Astrocyte (in vitro differentiated cells and primary cell): Measurements from ENCODE around the gene ABCF3. TPM values are rescaled to one million over a fixed set of nuclear protein-coding genes. Genes with fewer than 3 reads are reported as not detected.

ENCODE experiments used
- DNase-seq: peaks from one replicate; pipeline ENCODE4 v3.0.0-alpha.2; 2010; ENCODE audit warnings: low read depth
- FAIRE-seq: peaks from 2 replicates; lab custom pipeline; 2011; peaks lifted over from hg19 to GRCh38; lab: Jason Lieb, UNC
- H2AFZ ChIP-seq: 2 replicates; pipeline ENCODE4 v1.6.0; 2012; ENCODE audit warnings: low read depth, low read length, inconsistent platforms
- H3K27ac ChIP-seq: 2 replicates; pipeline ENCODE4 v1.5.1; 2011; ENCODE audit warnings: low read depth, low read length, inconsistent platforms
- H3K27me3 ChIP-seq: 2 replicates; pipeline ENCODE4 v1.6.0; 2011; ENCODE audit warnings: low read length, inconsistent platforms; ENCODE audit not compliant: insufficient read depth
- H3K36me3 ChIP-seq: 2 replicates; pipeline ENCODE4 v1.5.1; 2011; ENCODE audit warnings: low read length, inconsistent platforms; ENCODE audit not compliant: insufficient read depth
- H3K4me1 ChIP-seq: 2 replicates; pipeline ENCODE4 v1.5.1; 2011; ENCODE audit warnings: low read length, inconsistent platforms; ENCODE audit not compliant: insufficient read depth
- H3K4me2 ChIP-seq: 2 replicates; pipeline ENCODE4 v1.6.0; 2012; ENCODE audit warnings: low read length, inconsistent platforms
- H3K4me3 ChIP-seq: 2 replicates; pipeline ENCODE4 v1.5.1; 2011; ENCODE audit warnings: low read depth, mild to moderate bottlenecking, low read length, inconsistent platforms; ENCODE audit not compliant: insufficient read depth
- H3K79me2 ChIP-seq: 2 replicates; pipeline ENCODE4 v1.6.0; 2012; ENCODE audit warnings: mild to moderate bottlenecking, low read length, inconsistent platforms; ENCODE audit not compliant: insufficient read depth
- H3K9ac ChIP-seq: 2 replicates; pipeline ENCODE4 v1.6.0; 2012; ENCODE audit warnings: mild to moderate bottlenecking, low read length, inconsistent platforms
- H3K9me3 ChIP-seq: 2 replicates; pipeline ENCODE4 v1.5.1; 2012; ENCODE audit warnings: low read depth, mild to moderate bottlenecking, low read length, inconsistent platforms; ENCODE audit not compliant: insufficient read depth
- H4K20me1 ChIP-seq: 2 replicates; pipeline ENCODE4 v1.6.0; 2012; ENCODE audit warnings: low read length, inconsistent platforms; ENCODE audit not compliant: insufficient read depth
- H3K27ac Mint-ChIP-seq: one replicate; pipeline ENCODE4 v1.8.0; 2021; ENCODE audit warnings: mild to moderate bottlenecking, mixed read lengths; ENCODE audit not compliant: unreplicated experiment
- H3K27me3 Mint-ChIP-seq: one replicate; pipeline ENCODE4 v1.8.0; 2021; ENCODE audit warnings: low read depth, mixed read lengths; ENCODE audit not compliant: unreplicated experiment
- H3K36me3 Mint-ChIP-seq: one replicate; pipeline ENCODE4 v1.8.0; 2021; ENCODE audit warnings: low read depth, mixed read lengths; ENCODE audit not compliant: unreplicated experiment
- H3K4me1 Mint-ChIP-seq: one replicate; pipeline ENCODE4 v1.8.0; 2021; ENCODE audit warnings: low read depth, mixed read lengths; ENCODE audit not compliant: unreplicated experiment
- H3K4me3 Mint-ChIP-seq: one replicate; pipeline ENCODE4 v1.8.0; 2021; ENCODE audit warnings: mild to moderate bottlenecking, moderate library complexity, mixed read lengths; ENCODE audit not compliant: unreplicated experiment
- H3K9me3 Mint-ChIP-seq: one replicate; pipeline ENCODE4 v1.8.0; 2021; ENCODE audit warnings: mild to moderate bottlenecking, mixed read lengths; ENCODE audit not compliant: unreplicated experiment
- CTCF ChIP-seq: IDR thresholded peaks from 2 replicates; pipeline ENCODE4 v1.5.1; 2011; ENCODE audit warnings: low read depth, mild to moderate bottlenecking, inconsistent platforms, low read length, moderate library complexity; ENCODE audit not compliant: insufficient read depth
- EZH2 ChIP-seq: IDR thresholded peaks from 2 replicates; pipeline ENCODE4 v1.6.1; 2012; ENCODE audit warnings: mild to moderate bottlenecking, low read length, inconsistent platforms; ENCODE audit not compliant: insufficient read depth
- microRNA-seq: library from miRNA; unstranded; fragments of <30 nt; microRNA quantifications from one replicate; pipeline ENCODE4 v1.2.0, GENCODE V29; 2020
- total RNA-seq: library from RNA; stranded (reverse); gene quantifications from 2 replicates; pipeline ENCODE4 v1.2.1, GENCODE V29; 2021

The ABCF3 gene
- total RNA-seq, 1 donor from 2014 or later: 70.9 TPM

DNA sequence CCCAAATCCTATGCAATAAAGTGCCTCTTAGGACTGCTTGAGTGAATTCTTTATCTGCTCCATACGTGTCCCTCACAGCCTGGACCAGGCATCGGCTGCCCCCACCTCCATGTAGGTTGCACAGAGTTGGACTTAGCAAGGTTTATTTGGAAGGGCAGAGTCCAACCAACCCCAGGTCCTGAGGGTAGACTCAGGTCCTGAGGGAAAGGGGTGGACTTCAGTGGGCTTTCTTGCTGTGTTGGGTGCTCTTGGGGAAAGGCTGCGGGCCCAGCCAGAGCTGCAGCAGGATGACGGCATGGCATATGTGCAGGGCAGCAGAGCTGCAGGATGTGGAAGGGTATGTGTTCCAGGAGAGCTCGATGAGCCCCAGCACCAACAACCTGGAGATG is 56.3 kb downstream of the ABCF3 start:
- no peak overlapping the region for H3K27ac ChIP-seq
- H3K79me2 ChIP-seq: no peaks in the 10 kb centered on the region
- TF ChIP-seq EZH2 (no peak), CTCF (no peak)
- peaks cover 47% of the 10 kb centered on the region for H4K20me1 ChIP-seq
- H3K36me3 Mint-ChIP-seq: no peaks in the 10 kb centered on the region
- no peak overlapping the region for H3K4me3 Mint-ChIP-seq
- H3K4me3 ChIP-seq: no peak overlapping the region
- no peaks in the 10 kb centered on the region for H3K4me1 Mint-ChIP-seq
- no peak for FAIRE-seq
- H3K4me2 ChIP-seq: no peak overlapping the region
- no peaks in the 10 kb centered on the region for H3K4me1 ChIP-seq
- no peak overlapping the region for H2AFZ ChIP-seq
- H3K9ac ChIP-seq: no peak overlapping the region
- H3K27me3 Mint-ChIP-seq: peaks cover 27% of the 10 kb centered on the region
- DNase-seq: no peak
- H3K36me3 ChIP-seq: peaks cover 2% of the 10 kb centered on the region
- H3K27me3 ChIP-seq: peaks cover 4% of the 10 kb centered on the region
- no peaks in the 10 kb centered on the region for H3K9me3 Mint-ChIP-seq
- no peak overlapping the region for H3K27ac Mint-ChIP-seq
- H3K9me3 ChIP-seq: no peaks in the 10 kb centered on the region

Small RNA genes within 50 kb of the gene (microRNA-seq; reads per million reads assigned to microRNA genes)
- 2.2 reads per million for gene MIR1224

Other genes with a start within 250 kb of the ABCF3 start
- gene ABCC5, start 168.3 kb upstream of the ABCF3 start, total RNA-seq: 52.0 and 52.2 TPM in 2 replicates
- not detected in 2 replicates for gene HTR3D, start 154.5 kb upstream of the ABCF3 start, total RNA-seq
- not detected in 2 replicates for gene HTR3C, start 133.2 kb upstream of the ABCF3 start, total RNA-seq
- not detected in 2 replicates for gene HTR3E, start 89.1 kb upstream of the ABCF3 start, total RNA-seq
- gene EIF2B5, start 50.8 kb upstream of the ABCF3 start, total RNA-seq: 20.8 and 22.6 TPM in 2 replicates
- gene DVL3, start 30.8 kb upstream of the ABCF3 start, total RNA-seq: 107 and 110 TPM in 2 replicates
- 603 and 613 TPM in 2 replicates for gene AP2M1, start 11.3 kb upstream of the ABCF3 start, total RNA-seq
- 0.23 TPM in 1 of 2 replicates, not detected in the other for gene VWA5B2, start 43.4 kb downstream of the ABCF3 start, total RNA-seq
- gene ALG3, start 62.8 kb downstream of the ABCF3 start, total RNA-seq: 47.1 and 51.1 TPM in 2 replicates
- 7.2 TPM in 2 replicates for gene EEF1AKMT4, start 63.5 kb downstream of the ABCF3 start, total RNA-seq
- gene CAMK2N2, start 75.4 kb downstream of the ABCF3 start, total RNA-seq: 2.6 and 3.4 TPM in 2 replicates
- gene ECE2, start 89.8 kb downstream of the ABCF3 start, total RNA-seq: not detected in 2 replicates
- gene PSMD2, start 113.0 kb downstream of the ABCF3 start, total RNA-seq: 496 and 588 TPM in 2 replicates
- 490 and 495 TPM in 2 replicates for gene EIF4G1, start 128.4 kb downstream of the ABCF3 start, total RNA-seq
- gene FAM131A, start 151.4 kb downstream of the ABCF3 start, total RNA-seq: 12.2 TPM in 2 replicates
- gene CLCN2, start 175.4 kb downstream of the ABCF3 start, total RNA-seq: 7.4 and 9.0 TPM in 2 replicates
- gene POLR2H, start 175.5 kb downstream of the ABCF3 start, total RNA-seq: 63.2 and 70.3 TPM in 2 replicates
- 0.25 and 0.46 TPM in 2 replicates for gene THPO, start 192.0 kb downstream of the ABCF3 start, total RNA-seq
- 3.4 and 5.6 TPM in 2 replicates for gene CHRD, start 193.9 kb downstream of the ABCF3 start, total RNA-seq